Stimulated activated CD8-positive, alpha-beta memory T cell treated with anti-CD3 and anti-CD28 coated beads, Interleukin-15, amount 100 ng/mL, for 24 hours (primary cell): ENCODE data around the gene P4HB.

ENCODE experiments used
- DNase-seq: peaks from one replicate; pipeline ENCODE4 v3.0.0-alpha.2; 2020; ENCODE audit warnings: low read depth

P4HB gene

DNA sequence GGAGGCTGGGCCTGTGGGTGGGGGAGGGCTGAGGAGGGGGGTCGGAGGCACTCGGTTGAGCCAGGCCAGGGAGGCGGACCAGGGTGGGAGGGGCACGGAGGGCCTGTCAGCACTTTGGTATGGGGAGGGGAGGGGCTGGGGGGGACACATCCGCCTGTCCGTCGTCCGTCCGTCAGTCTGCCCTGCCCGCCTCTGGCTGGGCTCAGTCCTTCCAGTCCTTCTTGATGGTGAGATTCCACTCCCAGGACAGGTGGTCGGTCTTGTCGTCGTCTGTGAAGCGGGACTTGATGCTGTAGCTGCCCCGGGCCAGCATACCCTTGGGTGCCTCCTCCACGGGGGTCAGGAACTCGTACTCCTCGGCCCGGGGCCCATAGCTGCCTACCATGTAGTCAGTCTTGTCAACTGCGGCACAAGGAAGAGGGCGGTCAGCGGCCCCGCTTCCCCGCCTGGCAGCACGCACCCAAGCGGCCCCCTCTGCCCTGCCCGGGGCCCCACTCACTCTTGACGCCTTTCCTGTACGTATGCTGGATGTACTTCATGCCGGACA lies 8.4 kb upstream of the P4HB start:
- no peak for DNase-seq

DNA sequence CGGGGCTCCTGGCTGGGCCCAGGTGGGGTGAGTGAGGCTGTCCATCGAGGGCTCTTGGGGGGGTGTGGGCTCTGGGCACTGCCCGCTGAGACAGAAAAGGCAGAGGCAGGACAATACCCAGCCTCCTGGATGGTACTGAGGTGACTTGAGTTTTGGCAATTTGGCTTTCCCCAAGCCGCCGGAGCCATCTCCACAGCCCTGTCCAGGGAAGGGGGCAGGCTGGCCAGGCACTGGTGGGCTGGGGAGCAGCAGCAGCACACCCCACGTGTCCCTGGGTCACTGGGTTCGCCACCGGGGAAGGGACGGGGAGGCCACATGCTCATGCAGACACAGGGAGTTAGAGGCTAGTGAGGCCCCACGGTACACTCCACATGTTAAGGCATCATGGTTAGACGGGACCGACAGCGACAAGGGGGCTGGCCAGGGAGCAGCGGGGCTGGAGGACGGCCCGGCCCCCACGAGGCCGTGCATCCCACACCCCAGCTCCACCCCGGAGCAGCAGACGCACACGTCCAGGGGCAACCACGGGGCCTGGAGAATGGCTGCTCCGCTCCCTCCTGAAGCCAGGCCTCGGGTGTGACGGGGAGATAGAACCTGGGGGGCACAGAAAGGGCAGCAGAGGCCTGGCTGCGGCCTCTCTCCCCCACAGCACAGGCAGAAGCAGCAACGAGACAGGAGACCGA lies 7.8 kb upstream of the P4HB start:
- no peak for DNase-seq

DNA sequence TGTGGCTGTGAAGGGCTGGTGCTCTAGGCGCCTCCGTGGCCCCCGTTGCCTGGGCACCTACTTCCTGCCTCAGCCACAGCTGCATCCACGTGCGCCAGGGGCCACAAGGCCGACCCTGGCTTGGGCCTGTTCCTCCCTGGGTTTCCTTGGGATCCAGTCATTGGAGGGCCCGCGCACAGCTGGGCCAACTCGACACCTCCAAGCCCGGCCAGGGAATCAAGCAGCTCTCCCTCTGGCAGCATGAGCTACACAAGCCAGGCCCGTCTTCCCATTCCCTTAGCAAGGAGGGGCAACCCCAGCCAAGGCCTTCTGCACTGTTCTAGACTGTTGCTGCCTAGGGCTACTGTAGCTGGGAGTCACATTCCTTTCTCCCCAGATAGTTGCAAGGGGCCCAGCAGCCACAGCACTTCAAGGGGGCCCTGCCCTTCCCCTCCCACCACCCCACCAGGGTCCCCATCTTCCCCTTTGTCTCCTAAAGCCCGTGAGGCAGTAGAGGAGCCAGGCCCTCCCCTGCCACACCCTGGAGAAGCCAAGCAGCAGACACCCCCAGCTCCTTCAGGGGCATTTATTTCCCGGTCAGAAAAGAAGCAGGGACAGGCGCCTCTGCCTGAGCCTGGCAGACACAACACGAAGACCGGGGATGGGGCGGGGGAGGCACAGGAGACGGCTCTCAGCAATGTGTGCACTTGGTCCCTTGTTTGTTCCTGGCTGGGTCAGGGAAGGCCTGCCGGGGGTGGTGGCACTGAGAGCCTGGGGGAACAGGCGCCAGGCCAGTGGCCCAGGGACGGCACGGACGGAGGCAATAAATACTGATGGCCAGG lies 7.0 kb upstream of the P4HB start:
- no peak for DNase-seq

DNA sequence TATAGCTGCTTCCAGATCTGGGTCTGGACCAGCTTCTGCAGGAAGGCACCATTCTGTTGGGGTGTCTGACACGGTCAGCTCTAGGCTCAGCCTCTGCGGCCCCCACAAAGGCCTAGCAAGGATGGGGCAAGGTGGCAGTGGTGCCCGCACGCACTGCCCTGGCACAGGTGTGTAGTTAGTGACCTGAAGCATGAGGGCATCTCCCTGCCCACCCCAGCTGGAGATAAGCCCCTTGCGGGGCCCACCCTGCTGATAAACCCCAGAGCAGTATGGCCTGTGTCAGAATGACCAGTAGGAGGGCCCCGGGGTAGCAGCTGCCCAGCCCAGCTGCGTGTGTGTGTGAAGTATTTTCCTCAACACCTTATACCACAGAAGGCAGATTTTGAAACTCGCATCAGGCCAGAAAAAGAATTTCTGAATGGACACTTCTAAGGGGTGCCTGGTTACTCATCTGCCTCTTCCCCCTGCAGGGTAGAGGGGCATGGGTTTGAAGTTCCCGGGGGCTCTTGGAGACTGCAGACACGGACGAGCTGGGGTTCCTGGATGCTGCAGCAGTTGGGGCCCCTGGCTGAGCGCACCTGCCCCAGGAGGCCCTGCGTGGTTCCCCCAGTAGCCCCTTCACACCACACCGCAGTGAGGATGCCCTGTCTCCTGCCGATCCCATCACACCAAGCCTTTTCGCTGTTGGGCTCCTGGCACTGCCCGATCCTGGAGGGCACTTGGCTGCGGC lies 6.3 kb upstream of the P4HB start:
- no peak for DNase-seq

DNA sequence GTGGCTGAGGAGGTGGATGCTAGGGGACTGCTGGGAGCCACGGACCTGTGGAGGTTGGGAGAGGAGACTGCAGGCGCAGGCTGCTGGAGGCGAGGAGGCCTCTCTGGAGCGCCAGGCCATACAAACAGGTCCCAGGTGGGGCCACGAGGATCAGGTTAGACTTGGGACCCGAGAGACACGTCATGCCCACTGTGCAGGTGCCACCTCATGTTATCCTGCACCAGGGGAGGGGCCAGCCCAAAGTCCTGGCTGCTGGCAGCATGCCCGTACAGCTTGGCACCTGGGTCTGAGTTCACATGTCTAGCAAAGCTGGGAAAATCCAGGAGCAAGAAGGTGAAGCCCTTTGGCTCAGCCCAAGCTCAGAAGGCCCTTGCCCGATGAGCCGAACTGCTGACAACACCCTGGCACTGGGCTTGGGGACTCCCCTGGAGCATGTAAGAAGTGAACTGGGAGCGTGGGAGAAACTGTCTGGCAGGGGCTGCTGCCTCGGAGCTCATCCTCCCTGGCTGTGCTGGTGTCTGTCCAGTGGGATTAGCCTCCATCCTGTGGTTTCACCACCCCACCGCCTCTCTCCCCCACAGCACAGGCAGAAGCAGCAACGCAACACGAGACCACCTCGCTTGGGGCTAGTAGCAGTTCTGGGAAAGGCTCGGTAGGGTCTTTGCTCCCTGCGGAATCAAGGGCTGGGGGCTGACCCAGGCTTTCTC lies 5.6 kb upstream of the P4HB start:
- no peak for DNase-seq

DNA sequence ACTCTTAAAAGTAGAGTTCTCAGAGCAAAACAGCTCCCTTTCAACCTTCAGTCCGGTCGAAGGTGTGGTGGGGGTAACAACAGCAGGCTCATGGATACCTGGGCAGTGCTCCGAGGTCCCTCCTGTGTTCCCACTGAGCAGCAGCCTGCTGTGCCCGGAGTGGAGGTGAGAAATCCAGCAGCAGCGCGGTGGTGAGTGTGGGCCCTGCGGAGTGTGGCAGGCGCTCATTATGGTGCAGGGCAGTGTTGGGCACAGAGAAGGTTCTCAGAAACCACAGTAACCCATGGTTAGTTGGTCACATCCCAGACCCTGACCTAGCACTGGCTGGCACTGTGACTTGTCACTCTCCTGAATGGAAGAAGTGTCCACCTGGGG lies 5.0 kb upstream of the P4HB start:
- no peak for DNase-seq

DNA sequence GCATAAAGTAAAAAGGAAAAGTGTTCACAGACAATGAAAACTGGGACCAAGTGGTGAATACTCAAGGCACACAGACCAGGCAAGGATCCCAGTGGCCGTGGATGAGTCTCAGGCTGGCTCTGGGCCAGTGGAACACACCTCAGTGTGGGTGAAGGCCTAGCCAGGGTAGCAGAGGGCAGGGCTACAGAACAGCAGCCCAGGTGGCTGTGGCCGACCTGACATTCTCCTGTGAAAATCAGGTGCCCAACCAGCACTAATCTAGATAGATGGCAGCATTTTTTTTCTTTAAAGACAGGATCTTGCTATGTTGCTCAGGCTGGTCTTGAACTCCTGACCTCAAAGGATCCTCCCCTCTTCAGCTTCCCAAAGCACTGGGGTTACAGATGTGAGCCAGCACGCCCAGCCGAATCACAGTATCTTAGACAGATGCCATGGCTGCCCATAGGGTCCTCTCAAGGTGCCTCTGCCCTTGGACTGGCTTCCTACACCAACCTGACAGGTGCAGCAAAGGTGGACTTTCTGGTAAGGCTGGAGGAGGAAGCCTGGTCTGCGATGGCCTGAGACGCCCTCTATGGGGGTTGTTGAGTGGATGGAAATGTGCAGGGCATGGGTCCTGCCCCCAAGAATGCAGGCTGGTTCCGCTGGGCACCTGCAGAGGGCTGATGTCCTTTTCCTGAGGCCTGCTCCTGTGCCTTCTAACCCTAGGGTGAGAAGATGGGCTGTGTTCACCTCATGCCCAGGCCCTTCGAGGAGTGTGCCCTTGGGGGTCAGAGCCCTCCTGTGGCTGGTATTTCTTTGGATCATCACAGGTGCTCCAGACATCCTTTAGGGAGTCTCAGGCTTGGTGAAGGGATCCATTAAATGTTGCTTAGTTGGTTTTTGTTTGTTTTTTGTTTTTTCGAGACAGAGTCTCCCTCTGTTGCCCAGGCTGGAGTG lies 3.8 kb upstream of the P4HB start:
- no peak for DNase-seq

DNA sequence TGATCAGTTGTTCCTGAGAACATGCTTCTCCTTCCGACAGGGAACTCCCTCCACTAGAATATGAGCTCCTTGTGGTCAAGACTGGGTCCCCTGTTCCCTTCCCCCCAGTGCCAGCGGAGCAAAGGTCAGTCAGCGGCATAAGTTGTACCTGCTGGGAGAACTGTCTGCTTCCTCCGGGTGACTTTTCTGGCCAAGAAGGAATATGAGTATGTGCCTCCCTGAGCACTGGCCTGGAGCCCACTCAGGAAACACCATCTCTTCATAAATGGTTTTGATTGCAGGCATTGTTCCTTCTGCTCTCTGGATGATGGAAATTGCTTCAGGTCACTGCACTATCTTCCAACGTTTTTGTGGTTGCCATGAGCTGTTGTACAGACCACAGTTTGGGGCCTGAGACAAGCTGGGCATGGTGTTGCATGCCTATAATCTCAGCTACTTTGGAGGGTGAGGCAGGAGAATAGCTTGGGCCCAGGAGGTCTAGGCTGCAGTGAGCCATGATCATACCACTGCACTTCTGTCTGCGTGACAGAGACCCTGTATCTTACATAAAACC lies 2.9 kb upstream of the P4HB start:
- no peak for DNase-seq

DNA sequence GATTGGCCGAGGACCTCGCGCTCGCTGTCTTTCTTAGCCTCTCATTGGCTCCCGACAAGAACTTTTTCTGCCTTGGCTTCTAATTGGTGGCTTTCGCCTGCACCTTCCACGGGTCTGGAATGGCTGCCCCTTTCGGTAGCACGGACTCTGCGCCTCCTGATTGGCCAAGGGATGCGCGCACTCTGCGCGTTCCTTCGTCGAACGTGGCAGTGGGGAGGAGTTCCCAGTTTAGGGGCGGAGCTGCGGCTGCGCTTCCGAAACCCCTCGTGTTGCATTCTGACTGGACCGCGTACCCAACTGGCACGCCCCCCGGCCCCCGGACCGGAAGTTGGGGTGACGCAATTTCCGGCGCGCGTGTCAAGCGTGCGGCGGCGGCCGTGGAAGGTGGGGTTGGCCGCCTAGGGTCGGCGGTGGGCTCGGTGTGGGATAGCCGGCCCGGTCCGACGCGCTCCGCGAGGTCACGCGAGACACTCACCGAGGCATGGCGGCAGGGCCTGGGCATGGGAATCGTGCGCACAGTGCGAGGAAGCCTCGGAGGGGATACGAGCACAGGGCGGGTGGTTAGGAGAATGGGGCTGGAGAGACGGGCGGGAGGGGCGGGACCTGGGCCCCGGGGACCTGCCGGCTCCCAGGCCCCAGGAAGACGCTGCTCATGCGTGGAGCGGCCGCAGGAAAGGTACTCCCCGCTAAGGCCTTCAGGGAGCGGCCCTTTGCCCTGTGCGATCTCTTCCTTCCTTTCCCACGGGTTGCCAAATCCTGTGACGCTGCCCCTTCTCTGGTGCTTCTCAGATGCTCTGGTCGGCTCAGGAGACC lies 627 bp upstream of the P4HB start:
- DNase-seq = peak; percentile 100

DNA sequence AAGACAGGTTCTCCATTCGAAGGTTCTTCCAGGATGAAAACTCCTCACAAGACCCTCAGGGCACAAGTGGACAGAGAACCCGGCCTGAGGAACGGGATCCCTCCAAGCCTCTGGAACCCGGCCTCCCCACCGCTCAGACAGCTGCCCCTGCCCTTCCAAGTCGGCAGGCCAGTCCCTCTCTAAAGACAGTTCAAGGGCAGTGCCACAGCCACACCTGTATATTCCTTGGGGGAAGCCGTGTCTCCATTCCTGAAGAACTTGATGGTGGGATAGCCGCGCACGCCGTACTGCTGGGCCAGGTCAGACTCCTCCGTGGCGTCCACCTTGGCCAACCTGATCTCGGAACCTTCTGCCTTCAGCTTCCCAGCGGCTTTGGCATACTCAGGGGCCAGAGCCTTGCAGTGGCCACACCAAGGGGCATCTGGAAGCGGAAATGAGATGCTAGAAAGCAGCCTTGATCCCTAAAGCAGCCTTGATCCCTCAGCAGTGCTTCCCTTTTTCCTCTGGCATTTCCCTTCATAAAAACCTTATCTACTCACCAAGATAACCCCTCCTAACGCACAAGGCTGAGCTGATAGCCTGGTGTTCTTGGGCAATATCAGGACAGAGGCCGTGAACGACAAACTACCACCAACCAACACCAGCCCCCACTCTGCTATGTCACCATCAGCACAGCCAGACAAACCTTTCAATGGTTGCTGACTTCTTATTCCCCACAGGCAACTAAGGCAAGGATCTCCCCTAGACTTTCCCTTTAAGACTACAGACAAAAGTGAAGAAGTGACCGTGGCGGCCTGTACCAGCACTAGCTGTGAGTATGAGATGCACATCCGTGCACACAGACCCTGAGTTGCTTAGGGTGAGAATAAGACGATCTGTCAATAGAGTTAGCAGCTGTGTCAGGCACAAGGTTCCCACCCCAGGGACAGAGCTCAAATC lies 1.1 kb downstream of the P4HB start:
- no peak for DNase-seq

DNA sequence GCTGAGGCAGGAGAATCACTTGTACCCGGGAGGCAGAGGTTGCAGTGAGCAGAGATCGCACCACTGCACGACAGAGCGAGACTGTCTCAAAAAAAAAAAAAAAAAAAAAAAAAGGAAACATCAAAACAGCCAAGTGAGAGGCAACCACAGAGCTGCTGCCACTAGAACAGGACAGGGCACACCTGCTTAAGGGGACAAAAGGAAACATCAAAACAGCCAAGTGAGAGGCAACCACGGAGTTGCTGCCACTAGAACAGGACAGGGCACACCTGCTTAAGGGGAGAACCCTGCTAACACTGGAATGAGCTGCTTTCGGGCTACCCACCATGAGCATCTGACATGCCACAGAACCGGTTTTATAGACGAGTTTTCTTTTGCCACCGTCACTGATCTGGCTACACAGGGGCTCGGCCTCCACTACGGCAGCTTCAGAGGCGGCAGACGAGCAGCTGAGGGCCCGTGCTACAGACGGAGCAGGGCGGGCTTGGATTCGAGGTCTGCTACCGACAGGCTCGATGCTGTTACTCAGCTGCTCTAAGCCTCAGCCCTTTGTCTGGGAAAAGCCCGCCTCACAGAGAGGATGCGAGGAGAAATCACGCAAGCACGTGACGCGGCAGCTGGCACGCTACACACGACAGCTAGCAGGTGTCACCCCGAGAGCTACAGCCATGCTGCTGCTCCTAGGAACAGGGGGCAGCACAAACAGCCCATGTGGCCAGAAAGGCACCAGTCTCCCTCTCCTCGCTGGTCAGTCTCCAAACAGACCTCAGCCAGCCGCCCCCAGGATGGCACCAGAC lies 2.0 kb downstream of the P4HB start:
- no peak for DNase-seq

DNA sequence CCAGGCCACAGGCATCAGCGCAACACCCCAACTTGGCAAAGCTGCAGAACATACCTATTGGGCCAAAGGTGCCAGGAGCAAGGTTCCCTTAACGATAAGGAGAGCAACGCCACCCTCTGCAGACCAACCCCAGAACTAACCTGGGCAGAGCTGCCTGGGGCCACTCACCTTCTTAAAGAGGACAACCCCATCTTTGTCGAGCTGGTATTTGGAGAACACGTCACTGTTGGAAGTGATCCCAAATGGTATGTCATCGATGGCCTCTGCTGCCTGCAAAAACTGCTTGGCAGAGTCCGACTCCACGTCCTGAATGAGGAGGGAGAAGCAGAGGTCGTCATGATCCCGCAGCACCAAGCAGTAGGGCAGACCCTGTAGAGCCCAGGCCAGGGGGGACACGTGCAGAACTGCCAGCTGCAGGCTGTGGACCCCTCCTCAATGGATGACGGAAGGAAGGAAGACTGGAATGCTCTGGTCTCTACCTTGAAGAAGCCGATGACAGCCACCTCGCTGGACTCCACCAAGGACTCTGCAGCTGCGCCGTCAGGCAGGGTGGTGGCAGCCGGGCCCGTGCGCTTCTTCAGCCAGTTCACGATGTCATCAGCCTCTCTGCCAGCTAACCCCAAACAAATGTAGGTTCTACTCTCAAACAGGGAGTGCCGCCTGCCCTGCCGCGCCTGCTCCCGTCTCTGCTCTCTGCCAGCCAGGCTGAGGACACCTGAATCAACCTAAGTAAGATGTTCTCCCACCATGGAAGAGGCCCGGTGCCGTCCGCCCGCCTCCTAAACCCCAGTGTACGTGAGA lies 5.2 kb downstream of the P4HB start:
- no peak for DNase-seq

DNA sequence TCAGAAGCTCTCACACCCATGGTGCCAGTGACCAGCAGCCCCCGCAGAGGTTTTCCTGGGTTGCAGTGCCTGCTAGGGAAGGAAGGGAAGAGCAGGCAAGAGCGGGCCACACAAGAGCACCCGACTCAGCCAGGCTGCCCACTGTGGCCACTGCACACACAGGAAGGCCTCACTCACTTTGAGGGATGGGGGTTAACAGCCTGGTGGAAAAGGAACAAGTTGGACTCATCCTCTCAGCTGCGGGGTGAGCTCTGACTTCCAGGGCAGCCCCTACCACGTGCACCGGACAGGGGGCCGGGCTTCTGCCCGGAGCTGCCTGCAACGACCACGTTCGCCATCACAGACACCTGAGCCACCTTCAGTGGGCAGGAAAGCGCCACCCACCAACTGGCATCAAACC lies 8.1 kb downstream of the P4HB start:
- no peak for DNase-seq

DNA sequence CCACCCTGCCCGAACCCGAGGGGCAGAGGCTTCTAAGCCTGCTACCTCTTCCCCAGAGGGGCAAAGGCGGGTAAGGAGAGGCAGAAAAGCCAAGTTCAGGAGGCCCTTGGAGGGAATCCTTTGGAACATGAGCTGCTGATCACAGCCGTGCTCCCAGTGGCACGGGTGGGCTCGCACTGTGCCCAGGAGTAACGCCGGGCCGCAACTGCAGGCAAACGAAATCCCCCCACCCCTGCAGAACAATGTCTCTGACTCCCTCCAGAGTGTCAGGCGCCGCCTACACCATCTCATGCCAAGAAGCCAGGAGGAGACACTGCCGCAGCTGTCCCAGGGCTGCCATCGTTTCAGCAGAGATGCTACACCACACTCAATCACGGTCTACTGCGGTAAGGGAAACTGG lies 8.9 kb downstream of the P4HB start:
- DNase-seq = no peak

DNA sequence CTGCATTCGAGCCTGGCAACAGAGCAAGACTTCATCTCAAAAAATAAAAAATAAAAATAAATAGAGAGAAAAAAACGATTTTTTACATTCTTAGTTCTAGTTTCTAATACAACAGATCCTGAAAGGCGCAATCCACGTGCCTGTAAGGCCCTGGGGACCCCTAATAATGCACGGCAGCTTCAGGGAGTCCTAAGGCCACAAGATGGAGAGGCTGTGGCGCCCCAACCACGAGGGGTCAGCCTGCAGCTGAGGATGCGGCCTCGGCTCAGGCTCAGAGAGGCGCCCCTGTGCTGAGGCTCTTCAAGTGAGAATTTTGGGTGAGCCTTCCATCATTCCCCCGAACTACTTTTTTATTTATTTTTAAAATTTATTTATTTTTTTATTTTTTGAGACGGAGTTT lies 10.9 kb downstream of the P4HB start:
- DNase-seq = no peak

DNA sequence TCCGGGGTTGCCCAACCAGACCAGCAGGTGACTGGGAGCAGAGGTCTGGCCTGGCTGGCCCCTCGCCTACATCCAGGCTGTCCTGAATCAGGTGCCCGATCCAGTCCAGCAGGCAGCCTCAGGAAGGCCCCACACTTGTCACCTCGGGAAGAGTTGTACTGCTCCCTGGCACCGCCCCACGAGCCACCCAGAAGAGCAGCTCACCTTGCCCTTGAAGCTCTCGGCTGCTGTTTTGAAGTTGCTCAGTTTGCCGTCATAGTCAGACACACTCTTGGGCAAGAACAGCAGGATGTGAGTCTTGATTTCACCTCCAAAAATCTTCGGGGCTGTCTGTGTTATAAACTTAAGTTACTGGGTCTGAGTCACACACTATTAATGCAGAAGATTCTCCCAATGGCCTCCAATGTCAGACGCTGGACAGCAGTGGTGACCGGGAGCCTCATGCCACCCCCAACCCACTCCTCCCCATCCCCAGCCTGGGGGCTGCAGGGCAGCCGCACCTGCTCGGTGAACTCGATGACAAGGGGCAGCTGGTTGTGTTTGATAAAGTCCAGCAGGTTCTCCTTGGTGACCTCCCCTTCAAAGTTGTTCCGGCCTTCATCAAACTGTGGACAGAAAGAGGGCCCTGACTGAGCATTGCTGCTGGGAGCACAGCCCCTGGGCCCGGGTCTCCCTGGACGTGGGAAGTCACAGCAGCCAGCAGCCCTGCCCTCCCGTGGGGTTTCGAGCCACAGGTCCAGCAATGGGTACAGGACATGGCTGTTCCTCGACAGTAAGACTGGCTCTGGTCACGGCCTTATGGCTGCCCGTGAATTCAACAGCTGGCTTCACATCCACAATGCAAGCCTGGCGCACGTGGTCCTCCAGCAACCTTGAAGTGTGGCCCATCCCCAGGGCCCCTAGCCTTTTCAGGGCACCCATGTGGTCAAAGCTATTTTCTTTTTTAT lies 13.3 kb downstream of the P4HB start:
- no peak for DNase-seq
